Gastrocnemius medialis (tissue), 4 donors: ENCODE data around the gene FMN2. TPM values are rescaled to one million over a fixed set of nuclear protein-coding genes. Genes with fewer than 3 reads are reported as not detected.

ENCODE experiments used
- ATAC-seq, 2 donors: fragments of 150-250 bp; one replicate each; pipeline ENCODE4 v1.9.1; 2016
- DNase-seq, 2 donors: peaks; one replicate each; pipeline ENCODE4 v3.0.0-alpha.2; 2019
- H3K27ac ChIP-seq, 4 donors: fragments of 200-600 bp; sonication (generic); 1 replicate in 1 of 4; 2 replicates in 3 of 4; pipeline ENCODE4 v1.5.1; 2016 to 2018; ENCODE audit warnings: mild to moderate bottlenecking in 2 of 4, moderate library complexity in 1 of 4
- H3K27me3 ChIP-seq, 3 donors: fragments of 200-600 bp; sonication (generic) in 2 of 3; 1 replicate in 1 of 3; 2 replicates in 2 of 3; pipeline versions ENCODE4 v1.5.1 to v1.6.0; 2016 to 2019; ENCODE audit warnings: mild to moderate bottlenecking in 1 of 3, moderate library complexity in 1 of 3
- H3K36me3 ChIP-seq, 2 donors: fragments of 200-600 bp; sonication (generic) in 1 of 2; one replicate each; pipeline ENCODE4 v1.5.1; 2017 to 2018
- H3K4me1 ChIP-seq, 2 donors: fragments of 200-600 bp; sonication (generic) in 1 of 2; one replicate each; pipeline ENCODE4 v1.5.1; 2016 to 2017; ENCODE audit warnings: mild to moderate bottlenecking in 2 of 2
- H3K4me3 ChIP-seq, 4 donors: fragments of 200-600 bp; sonication (generic) in 3 of 4; 1 replicate in 1 of 4; 2 replicates in 3 of 4; pipeline ENCODE4 v1.5.1; 2016 to 2019; ENCODE audit warnings: mild to moderate bottlenecking in 2 of 4
- H3K9me3 ChIP-seq, 3 donors: fragments of 200-600 bp; sonication (generic) in 2 of 3; 1 replicate in 1 of 3; 2 replicates in 2 of 3; pipeline ENCODE4 v1.5.1; 2016 to 2019
- POLR2A ChIP-seq, 2 donors: fragments of 450-650 bp; IDR thresholded peaks; one replicate each; pipeline ENCODE4 v1.6.1; 2017; ENCODE audit warnings: antibody characterized with exemption in 2 of 2, mild to moderate bottlenecking in 2 of 2, moderate library complexity in 2 of 2
- in situ Hi-C, 4 donors: fragments of 200-750 bp; cut with MboI; loops; one replicate each; pipeline versions ENCODE4 v1.15.0 to v1.8.0; 2017; ENCODE audit warnings: low sequenced_read_pairs in 4 of 4
- intact Hi-C: fragments of 100-400 bp; cut with DNase I; formaldehyde crosslinking; loops from one replicate; pipeline ENCODE4 v1.15.1; 2023; ENCODE audit warnings: low total_unique reads
- total RNA-seq, 4 donors: library from RNA; depleted of rRNA; stranded (reverse); fragments of >200 nt; gene quantifications; one replicate each; pipeline versions ENCODE4 v1.1.0 to v1.2.3, GENCODE V29; 2016
- TF ChIP-seq, protein P1 (sequence below), 5 experiments: fragments of 450-650 bp in 3 of 5; fragments of 200-600 bp in 2 of 5; sonication (generic) in 2 of 5; IDR thresholded peaks in 4 of 5; conservative IDR thresholded peaks in 1 of 5; 1 replicate in 4 of 5; 2 replicates in 1 of 5; pipeline ENCODE4 v1.5.1; 2016 to 2019; ENCODE audit warnings: antibody characterized with exemption in 5 of 5, mild to moderate bottlenecking in 3 of 5, moderate library complexity in 3 of 5

Gene FMN2
- total RNA-seq, 4 donors from 2014 or later = 0.51 TPM; not detected in 3

DNA sequence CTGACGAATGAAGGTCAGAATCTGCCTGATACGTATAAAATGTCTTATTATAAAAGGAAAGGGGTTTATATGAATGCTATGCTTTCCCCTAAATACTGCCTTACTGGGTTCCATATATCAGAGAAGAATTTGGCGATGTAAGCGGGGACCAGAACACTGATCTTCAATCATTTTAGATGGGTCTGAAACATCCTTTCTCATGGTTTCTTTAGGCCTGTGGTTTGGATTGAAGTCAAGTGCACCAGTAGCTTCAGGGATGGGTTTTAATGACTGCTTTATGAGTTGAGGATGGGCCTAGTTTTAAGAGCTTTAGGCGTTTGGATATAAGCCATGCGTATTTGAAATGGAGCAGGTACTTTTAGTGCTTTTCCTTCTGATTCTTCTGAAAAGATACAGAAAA is 6.9 kb downstream of the FMN2 start:
- Histone ChIP-seq H3K36me3 (no peaks in the 10 kb centered on the region), H3K27me3 (peaks cover 9 to 15% (median 13%) of the 10 kb centered on the region in 3 donors), H3K27ac (no peak overlapping the region), H3K9me3 (no peaks in the 10 kb centered on the region), H3K4me3 (no peak overlapping the region), H3K4me1 (no peaks in the 10 kb centered on the region)
- no peak for TF ChIP-seq POLR2A (IDR thresholded peaks at IDR 0.05)
- TF ChIP-seq, protein P1, sequence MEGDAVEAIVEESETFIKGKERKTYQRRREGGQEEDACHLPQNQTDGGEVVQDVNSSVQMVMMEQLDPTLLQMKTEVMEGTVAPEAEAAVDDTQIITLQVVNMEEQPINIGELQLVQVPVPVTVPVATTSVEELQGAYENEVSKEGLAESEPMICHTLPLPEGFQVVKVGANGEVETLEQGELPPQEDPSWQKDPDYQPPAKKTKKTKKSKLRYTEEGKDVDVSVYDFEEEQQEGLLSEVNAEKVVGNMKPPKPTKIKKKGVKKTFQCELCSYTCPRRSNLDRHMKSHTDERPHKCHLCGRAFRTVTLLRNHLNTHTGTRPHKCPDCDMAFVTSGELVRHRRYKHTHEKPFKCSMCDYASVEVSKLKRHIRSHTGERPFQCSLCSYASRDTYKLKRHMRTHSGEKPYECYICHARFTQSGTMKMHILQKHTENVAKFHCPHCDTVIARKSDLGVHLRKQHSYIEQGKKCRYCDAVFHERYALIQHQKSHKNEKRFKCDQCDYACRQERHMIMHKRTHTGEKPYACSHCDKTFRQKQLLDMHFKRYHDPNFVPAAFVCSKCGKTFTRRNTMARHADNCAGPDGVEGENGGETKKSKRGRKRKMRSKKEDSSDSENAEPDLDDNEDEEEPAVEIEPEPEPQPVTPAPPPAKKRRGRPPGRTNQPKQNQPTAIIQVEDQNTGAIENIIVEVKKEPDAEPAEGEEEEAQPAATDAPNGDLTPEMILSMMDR (IDR thresholded peaks at IDR 0.05 in 4 of 5, conservative IDR thresholded peaks at IDR 0.05 in 1 of 5) = no peak
- intact Hi-C loops (no loop called here), in situ Hi-C loops (no loop called here)
- ATAC-seq (no peak), DNase-seq (no peak)

DNA sequence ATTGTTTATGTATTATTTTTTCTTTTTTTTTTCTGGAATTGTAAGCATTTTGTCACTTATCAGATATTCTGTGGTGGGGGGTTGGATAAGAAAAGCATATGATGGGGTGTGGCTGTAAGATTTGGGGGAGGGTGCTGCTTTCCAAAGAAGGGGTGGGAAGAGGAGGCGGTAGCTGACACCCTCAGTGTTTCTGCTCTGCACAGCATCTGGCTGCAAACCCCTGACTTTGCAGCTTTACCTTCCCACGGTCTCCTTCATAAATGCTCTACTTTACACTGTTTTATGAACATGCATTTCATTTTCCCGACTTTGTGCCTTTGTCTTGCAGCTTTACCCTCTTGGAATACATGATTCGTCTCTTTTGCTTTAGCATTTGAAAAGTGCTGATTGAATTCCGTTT is 7.6 kb downstream of the FMN2 start:
- Histone ChIP-seq H3K4me3 (no peak overlapping the region), H3K27ac (no peak overlapping the region), H3K9me3 (no peaks in the 10 kb centered on the region), H3K27me3 (peaks cover 2 to 7% (median 5%) of the 10 kb centered on the region in 3 donors), H3K36me3 (no peaks in the 10 kb centered on the region), H3K4me1 (no peaks in the 10 kb centered on the region)
- DNase-seq = no peak
- in situ Hi-C loops (no loop called here), intact Hi-C loops (no loop called here)
- ATAC-seq = no peak
- no peak for TF ChIP-seq POLR2A (IDR thresholded peaks at IDR 0.05)
- TF ChIP-seq, protein P1 (IDR thresholded peaks at IDR 0.05 in 4 of 5, conservative IDR thresholded peaks at IDR 0.05 in 1 of 5) = no peak

DNA sequence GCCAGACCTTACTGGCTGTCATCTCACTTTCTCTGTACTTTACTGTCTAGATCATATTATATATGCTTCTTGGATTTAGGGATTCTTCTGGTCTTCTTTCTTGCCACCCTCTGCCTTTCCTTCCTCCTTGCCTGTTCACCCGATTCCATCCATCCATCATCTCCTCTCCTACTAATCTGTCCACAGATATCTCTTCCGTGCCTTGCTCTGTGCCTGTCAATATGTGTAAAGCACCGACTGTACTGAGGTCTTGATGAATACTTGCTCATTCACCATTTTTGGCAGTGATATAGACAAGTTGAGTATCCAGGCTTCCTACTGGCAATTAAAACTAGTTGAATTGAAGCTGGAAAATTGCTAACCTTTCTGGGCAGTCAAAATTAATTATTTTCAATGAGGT is 8.1 kb downstream of the FMN2 start:
- Histone ChIP-seq H3K36me3 (no peaks in the 10 kb centered on the region), H3K9me3 (no peaks in the 10 kb centered on the region), H3K4me3 (no peak overlapping the region), H3K27me3 (peaks cover 0 to 3% (median 1%) of the 10 kb centered on the region in 3 donors), H3K4me1 (no peaks in the 10 kb centered on the region), H3K27ac (no peak overlapping the region)
- TF ChIP-seq POLR2A (IDR thresholded peaks at IDR 0.05) = no peak
- TF ChIP-seq, protein P1 (IDR thresholded peaks at IDR 0.05 in 4 of 5, conservative IDR thresholded peaks at IDR 0.05 in 1 of 5) = no peak
- in situ Hi-C loops (no loop called here), intact Hi-C loops (no loop called here)
- DNase-seq = no peak
- ATAC-seq = no peak

DNA sequence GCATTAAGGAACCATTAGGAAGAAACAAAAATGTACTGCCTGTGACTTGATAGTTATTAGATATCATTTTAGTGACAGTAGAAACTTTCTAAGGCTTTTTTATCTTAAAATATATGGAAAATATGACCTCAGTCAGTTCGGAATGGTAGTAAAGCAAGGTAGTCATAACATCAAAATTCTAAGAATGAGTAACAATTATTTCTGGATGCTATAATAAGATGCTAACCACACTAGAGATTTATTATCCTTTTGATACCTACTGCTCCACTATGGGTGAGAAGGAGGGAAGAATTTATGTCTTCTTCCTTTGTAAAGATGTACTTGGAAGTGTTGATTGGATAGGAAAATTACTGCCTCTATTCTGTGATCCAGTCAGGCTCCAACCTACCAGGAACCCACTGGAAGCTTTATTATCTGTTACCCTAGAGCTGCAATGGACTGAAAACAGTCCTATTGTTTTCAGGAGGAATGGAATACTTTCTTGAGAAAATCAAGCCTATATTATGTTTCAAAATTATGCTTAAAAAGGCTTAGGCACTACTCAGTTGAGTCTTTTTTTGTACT is 8.8 kb downstream of the FMN2 start:
- in situ Hi-C loops = no loop called here
- TF ChIP-seq, protein P1 (IDR thresholded peaks at IDR 0.05 in 4 of 5, conservative IDR thresholded peaks at IDR 0.05 in 1 of 5) = no peak
- no peak for TF ChIP-seq POLR2A (IDR thresholded peaks at IDR 0.05)
- H3K9me3 ChIP-seq = no peaks in the 10 kb centered on the region
- no peaks in the 10 kb centered on the region for H3K36me3 ChIP-seq
- no peak overlapping the region for H3K4me3 ChIP-seq
- no peak overlapping the region for H3K27ac ChIP-seq
- DNase-seq (no peak), ATAC-seq (no peak)
- H3K4me1 ChIP-seq = no peaks in the 10 kb centered on the region
- H3K27me3 ChIP-seq = no peaks in the 10 kb centered on the region
- intact Hi-C loops = no loop called here

DNA sequence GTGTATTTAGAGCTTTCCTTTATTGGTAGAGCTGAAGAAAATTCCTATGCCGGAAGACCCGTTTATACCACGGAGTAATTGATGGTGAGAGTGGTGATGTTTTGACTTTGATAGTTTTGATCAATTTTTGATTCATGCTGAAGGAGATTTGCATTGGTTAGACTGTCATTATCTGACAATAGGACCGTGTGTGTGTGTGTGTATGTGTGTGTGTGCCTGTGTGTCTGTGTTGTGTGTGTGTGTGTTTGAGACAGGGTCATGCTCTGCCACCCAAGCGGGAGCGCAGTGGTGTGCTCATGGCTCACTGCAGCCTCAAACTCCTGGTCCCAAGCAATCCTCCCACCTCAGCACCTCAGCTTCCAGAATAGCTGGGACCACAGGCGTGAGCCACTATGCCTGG is 9.6 kb downstream of the FMN2 start:
- H3K27me3 ChIP-seq = no peaks in the 10 kb centered on the region
- DNase-seq (no peak), ATAC-seq (no peak)
- no peak overlapping the region for H3K27ac ChIP-seq
- H3K4me3 ChIP-seq = no peak overlapping the region
- H3K9me3 ChIP-seq = no peaks in the 10 kb centered on the region
- in situ Hi-C loops (no loop called here), intact Hi-C loops (no loop called here)
- no peaks in the 10 kb centered on the region for H3K36me3 ChIP-seq
- TF ChIP-seq, protein P1 (IDR thresholded peaks at IDR 0.05 in 4 of 5, conservative IDR thresholded peaks at IDR 0.05 in 1 of 5) = no peak
- no peak for TF ChIP-seq POLR2A (IDR thresholded peaks at IDR 0.05)
- no peaks in the 10 kb centered on the region for H3K4me1 ChIP-seq
